GM19023 (cell line): ENCODE data around the gene RHOBTB3.
"Not testable (repeated sequence)": the region's sequence is repeated elsewhere in the genome, so short reads cannot be mapped to it uniquely, and the experiment has no call there.

Source experiments
- ATAC-seq: cut with Tn5 transposase; IDR thresholded peaks from one replicate; pipeline ENCODE4 v1.9.1; 2021; ENCODE audit warnings: mild to moderate bottlenecking, moderate library complexity; ENCODE audit not compliant: unreplicated experiment

Gene RHOBTB3

GRCh38 chr5:95730730-95731570, at the start of gene RHOBTB3:
TSS of gene RHOBTB3 (plus strand) at chr5:95731336. CDS start at chr5:95731683, 347 bp downstream.
- ATAC-seq, result peak; percentile 58

- ATAC-seq, result no peak
Measured at GRCh38 chr5:95682891-95683290, 48.2 kb upstream of the RHOBTB3 start, which contains the start of gene SPATA9. TSS of gene SPATA9 (minus strand) at chr5:95682991. CDS start at chr5:95682854, 137 bp downstream.

- ATAC-seq, result no peak
Measured at GRCh38 chr5:95684361-95684760, 46.8 kb upstream of the RHOBTB3 start.

GRCh38 chr5:95686651-95687050, 44.5 kb upstream of the RHOBTB3 start:
- no peak for ATAC-seq

GRCh38 chr5:95689680-95690079, 41.5 kb upstream of the RHOBTB3 start:
- no peak for ATAC-seq

GRCh38 chr5:95690333-95690732, 40.8 kb upstream of the RHOBTB3 start:
- no peak for ATAC-seq

GRCh38 chr5:95697781-95698681, 33.1 kb upstream of the RHOBTB3 start:
- no peak for ATAC-seq

GRCh38 chr5:95699337-95699736, 31.8 kb upstream of the RHOBTB3 start:
- ATAC-seq, result no peak

GRCh38 chr5:95701074-95701473, 30.1 kb upstream of the RHOBTB3 start:
- ATAC-seq, result no peak

- no peak for ATAC-seq
Measured at GRCh38 chr5:95704150-95704549, 27.0 kb upstream of the RHOBTB3 start.

GRCh38 chr5:95706196-95706595, 24.9 kb upstream of the RHOBTB3 start:
- ATAC-seq, result not testable (repeated sequence)

- no peak for ATAC-seq
Measured at GRCh38 chr5:95707055-95707454, 24.1 kb upstream of the RHOBTB3 start.

- ATAC-seq, result not testable (repeated sequence)
Measured at GRCh38 chr5:95707534-95708188, 23.5 kb upstream of the RHOBTB3 start.

GRCh38 chr5:95708876-95709275, 22.3 kb upstream of the RHOBTB3 start:
- ATAC-seq, result no peak

GRCh38 chr5:95709967-95710650, 21.0 kb upstream of the RHOBTB3 start:
- ATAC-seq, result no peak

GRCh38 chr5:95710651-95711500, 20.3 kb upstream of the RHOBTB3 start:
- not testable (repeated sequence) for ATAC-seq

- no peak for ATAC-seq
Measured at GRCh38 chr5:95711501-95712346, 19.4 kb upstream of the RHOBTB3 start.

GRCh38 chr5:95712347-95712958, 18.7 kb upstream of the RHOBTB3 start:
- no peak for ATAC-seq
